Measurements from ENCODE around the gene PIGU.

The PIGU gene

GRCh38 chr20:34628026-34628425, 48.9 kb downstream of the PIGU start:
- Histone ChIP-seq H3K9me3 (ENCODE audit: control insufficient read depth, insufficient read depth, low read length) (no peaks in the 10 kb centered on the region), H3K4me3 (ENCODE audit: low read length) (no peak overlapping the region), H3K9me2 (replicated peaks; ENCODE audit: control insufficient read depth, low read length) (no peaks in the 10 kb centered on the region), H3K4me2 (ENCODE audit: low read length) (no peak overlapping the region), H3K4me1 (ENCODE audit: control insufficient read depth, low read length) (no peaks in the 10 kb centered on the region), H3K36me3 (ENCODE audit: control insufficient read depth, low read length) (peaks cover 7% of the 10 kb centered on the region), H4K20me1 (ENCODE audit: control insufficient read depth, insufficient read depth, low read depth, low read length) (no peaks in the 10 kb centered on the region), H3K27ac (ENCODE audit: low read depth, low read length) (no peak overlapping the region), H3K79me2 (ENCODE audit: control insufficient read depth, low read length) (no peaks in the 10 kb centered on the region), H3F3A (ENCODE audit: control insufficient read depth, insufficient read depth) (peaks cover 13% of the 10 kb centered on the region), H3K27me3 (ENCODE audit: control insufficient read depth, low read length) (no peaks in the 10 kb centered on the region)
- TF ChIP-seq CTCF (IDR thresholded peaks at IDR 0.05; ENCODE audit: low read depth, low read length, poor library complexity, severe bottlenecking) (no peak), EZH2phosphoT487 (IDR thresholded peaks at IDR 0.05; ENCODE audit: borderline replicate concordance, low read length) (no peak)

DNA sequence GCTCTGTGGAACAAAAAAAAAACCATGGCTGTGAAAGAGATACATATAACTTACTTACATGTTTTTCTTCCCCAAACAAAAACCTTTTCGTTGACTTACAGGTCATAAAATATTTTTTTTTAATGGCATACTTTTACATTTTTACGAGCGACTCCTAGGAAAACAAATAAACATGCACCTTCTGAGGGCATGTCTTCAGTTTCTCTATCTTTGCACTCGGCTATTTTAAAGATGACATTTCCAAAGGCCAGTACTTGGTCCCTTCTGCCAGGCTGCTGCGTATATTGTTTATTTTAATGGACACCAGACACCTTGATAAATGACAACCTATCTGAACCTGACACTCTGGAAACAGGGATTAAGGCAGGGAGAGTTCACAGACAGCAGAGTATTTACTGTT, 49.4 kb downstream of the PIGU start:
- no peak overlapping the region for H3K4me2 ChIP-seq (ENCODE audit: low read length)
- H3K9me2 ChIP-seq (replicated peaks; ENCODE audit: control insufficient read depth, low read length) = no peaks in the 10 kb centered on the region
- H3K9me3 ChIP-seq (ENCODE audit: control insufficient read depth, insufficient read depth, low read length) = no peaks in the 10 kb centered on the region
- peaks cover 13% of the 10 kb centered on the region for H3F3A ChIP-seq (ENCODE audit: control insufficient read depth, insufficient read depth)
- H3K4me3 ChIP-seq (ENCODE audit: low read length) = no peak overlapping the region
- H3K36me3 ChIP-seq (ENCODE audit: control insufficient read depth, low read length) = peaks cover 3% of the 10 kb centered on the region; the same call in 1 of the 2 replicates
- H4K20me1 ChIP-seq (ENCODE audit: control insufficient read depth, insufficient read depth, low read depth, low read length) = no peaks in the 10 kb centered on the region
- no peak overlapping the region for H3K27ac ChIP-seq (ENCODE audit: low read depth, low read length)
- H3K27me3 ChIP-seq (ENCODE audit: control insufficient read depth, low read length) = no peaks in the 10 kb centered on the region
- H3K79me2 ChIP-seq (ENCODE audit: control insufficient read depth, low read length) = no peaks in the 10 kb centered on the region
- TF ChIP-seq CTCF (IDR thresholded peaks at IDR 0.05; ENCODE audit: low read depth, low read length, poor library complexity, severe bottlenecking) (no peak), EZH2phosphoT487 (IDR thresholded peaks at IDR 0.05; ENCODE audit: borderline replicate concordance, low read length) (no peak)
- H3K4me1 ChIP-seq (ENCODE audit: control insufficient read depth, low read length) = no peaks in the 10 kb centered on the region

DNA sequence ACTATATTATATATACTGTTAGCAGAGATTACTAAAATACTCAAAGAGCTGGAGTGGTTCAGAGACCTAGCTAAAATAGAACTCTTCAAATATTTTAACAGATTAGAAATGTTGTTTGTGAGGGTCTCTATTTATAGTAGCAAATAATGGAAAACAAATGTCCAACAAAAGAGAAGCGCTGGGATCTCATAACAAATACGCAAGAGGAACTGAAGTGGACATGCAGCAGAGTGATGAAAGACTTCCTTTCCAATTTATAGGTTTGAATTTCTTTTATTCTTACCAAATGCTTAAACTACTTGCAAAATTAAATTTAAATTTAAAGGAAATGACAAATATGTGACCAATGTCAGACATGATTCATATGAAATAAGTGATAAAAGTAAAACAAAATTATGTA, 49.9 kb downstream of the PIGU start:
- Histone ChIP-seq H4K20me1 (ENCODE audit: control insufficient read depth, insufficient read depth, low read depth, low read length) (no peaks in the 10 kb centered on the region), H3K27ac (ENCODE audit: low read depth, low read length) (no peak overlapping the region), H3K36me3 (ENCODE audit: control insufficient read depth, low read length) (peaks cover 3% of the 10 kb centered on the region; the same call in 1 of the 2 replicates), H3K4me2 (ENCODE audit: low read length) (no peak overlapping the region), H3K79me2 (ENCODE audit: control insufficient read depth, low read length) (no peaks in the 10 kb centered on the region), H3K9me3 (ENCODE audit: control insufficient read depth, insufficient read depth, low read length) (no peaks in the 10 kb centered on the region), H3K4me3 (ENCODE audit: low read length) (no peak overlapping the region), H3K27me3 (ENCODE audit: control insufficient read depth, low read length) (no peaks in the 10 kb centered on the region), H3K9me2 (replicated peaks; ENCODE audit: control insufficient read depth, low read length) (no peaks in the 10 kb centered on the region), H3K4me1 (ENCODE audit: control insufficient read depth, low read length) (no peaks in the 10 kb centered on the region), H3F3A (ENCODE audit: control insufficient read depth, insufficient read depth) (peaks cover 13% of the 10 kb centered on the region)
- TF ChIP-seq CTCF (IDR thresholded peaks at IDR 0.05; ENCODE audit: low read depth, low read length, poor library complexity, severe bottlenecking) (no peak), EZH2phosphoT487 (IDR thresholded peaks at IDR 0.05; ENCODE audit: borderline replicate concordance, low read length) (no peak)

GRCh38 chr20:34624629-34625028, 52.3 kb downstream of the PIGU start:
- H3K9me2 ChIP-seq (replicated peaks; ENCODE audit: control insufficient read depth, low read length) = no peaks in the 10 kb centered on the region
- no peaks in the 10 kb centered on the region for H3K4me1 ChIP-seq (ENCODE audit: control insufficient read depth, low read length)
- no peak overlapping the region for H3K27ac ChIP-seq (ENCODE audit: low read depth, low read length)
- peaks cover 6% of the 10 kb centered on the region for H3K36me3 ChIP-seq (ENCODE audit: control insufficient read depth, low read length)
- H3K4me2 ChIP-seq (ENCODE audit: low read length) = no peak overlapping the region
- H3K27me3 ChIP-seq (ENCODE audit: control insufficient read depth, low read length) = no peaks in the 10 kb centered on the region
- TF ChIP-seq EZH2phosphoT487 (IDR thresholded peaks at IDR 0.05; ENCODE audit: borderline replicate concordance, low read length) (no peak), CTCF (IDR thresholded peaks at IDR 0.05; ENCODE audit: low read depth, low read length, poor library complexity, severe bottlenecking) (no peak)
- no peaks in the 10 kb centered on the region for H3K79me2 ChIP-seq (ENCODE audit: control insufficient read depth, low read length)
- H3K9me3 ChIP-seq (ENCODE audit: control insufficient read depth, insufficient read depth, low read length) = no peaks in the 10 kb centered on the region
- H4K20me1 ChIP-seq (ENCODE audit: control insufficient read depth, insufficient read depth, low read depth, low read length) = no peaks in the 10 kb centered on the region
- no peak overlapping the region for H3K4me3 ChIP-seq (ENCODE audit: low read length)
- peaks cover 11% of the 10 kb centered on the region for H3F3A ChIP-seq (ENCODE audit: control insufficient read depth, insufficient read depth)

Data from DOHH2 (cell line).